B cell (primary cell): Measurements from ENCODE around the gene GPR83. TPM values are rescaled to one million over a fixed set of nuclear protein-coding genes. Genes with fewer than 3 reads are reported as not detected.

ENCODE experiments used
- ATAC-seq: fragments of 200-7000 bp; cut with Tn5 transposase; one replicate; pipeline ENCODE4 v1.10.0; 2021; ENCODE audit warnings: low read depth, mild to moderate bottlenecking, moderate number of reproducible peaks, moderate library complexity
- CTCF ChIA-PET: fragments of 350-600 bp; sonication (Branson Sonifier 250); formaldehyde crosslinking; loops from one replicate; lab custom pipeline; 2021; ENCODE audit warnings: antibody characterized with exemption, inconsistent platforms; lab: Charles Lee
- POLR2A ChIA-PET: fragments of 350-600 bp; sonication (Branson Sonifier 250); formaldehyde crosslinking; loops from one replicate; lab custom pipeline; 2021; ENCODE audit warnings: antibody characterized with exemption; lab: Charles Lee
- DNase-seq: peaks from one replicate; pipeline ENCODE4 v3.0.0; 2013
- H2AFZ ChIP-seq: 2 replicates; pipeline ENCODE4 v1.6.1; 2012; ENCODE audit warnings: mild to moderate bottlenecking, low read depth, low read length; ENCODE audit not compliant: insufficient read depth, poor library complexity, severe bottlenecking
- H3K27ac ChIP-seq, 2 donors: 1 replicate in 1 of 2; 2 replicates in 1 of 2; pipeline ENCODE4 v1.5.1; 2012 to 2013; ENCODE audit warnings: low read length in 2 of 2, mild to moderate bottlenecking in 2 of 2, moderate library complexity in 1 of 2
- H3K27me3 ChIP-seq, 4 experiments: fragments of 200-600 bp in 1 of 4; sonication (generic) in 1 of 4; replicated peaks in 1 of 4; 1 replicate in 2 of 4; 2 replicates in 2 of 4; pipeline versions ENCODE4 v1.6.1 to v1.7.0; 2013 to 2016; ENCODE audit warnings: low read length in 3 of 4, mild to moderate bottlenecking in 2 of 4, mixed read lengths in 1 of 4, moderate library complexity in 1 of 4; ENCODE audit not compliant: insufficient read depth in 4 of 4, control insufficient read depth in 3 of 4; ENCODE audit errors: control extremely low read depth in 1 of 4
- H3K36me3 ChIP-seq, 2 experiments: replicated peaks in 1 of 2; 1 replicate in 1 of 2; 2 replicates in 1 of 2; pipeline versions ENCODE4 v1.6.1 to v1.7.1; 2013; ENCODE audit warnings: low read length in 1 of 2; ENCODE audit not compliant: insufficient read depth in 2 of 2, control insufficient read depth in 1 of 2; ENCODE audit errors: control extremely low read depth in 1 of 2, extremely low read depth in 1 of 2
- H3K4me1 ChIP-seq, 2 donors: fragments of 200-600 bp in 1 of 2; sonication (generic) in 1 of 2; 1 replicate in 1 of 2; 2 replicates in 1 of 2; pipeline versions ENCODE4 v1.5.1 to v1.6.1; 2013 to 2017; ENCODE audit warnings: low read length in 2 of 2; ENCODE audit not compliant: control insufficient read depth in 2 of 2, insufficient read depth in 2 of 2
- H3K4me2 ChIP-seq: replicated peaks from 2 replicates; pipeline ENCODE3; 2012; ENCODE audit warnings: mild to moderate bottlenecking, low read depth, low read length; ENCODE audit not compliant: poor library complexity, severe bottlenecking
- H3K4me3 ChIP-seq, 5 experiments: fragments of 200-600 bp in 1 of 5; sonication (generic) in 1 of 5; 1 replicate in 3 of 5; 2 replicates in 2 of 5; pipeline versions ENCODE4 v1.5.1 to v1.7.0; 2011 to 2016; ENCODE audit warnings: low read length in 4 of 5, mild to moderate bottlenecking in 4 of 5, low read depth in 2 of 5, control low read depth in 1 of 5, moderate library complexity in 1 of 5; ENCODE audit not compliant: insufficient read depth in 1 of 5; ENCODE audit errors: control extremely low read depth in 1 of 5, extremely low read depth in 1 of 5
- H3K79me2 ChIP-seq: fragments of 200-600 bp; sonication (generic); one replicate; pipeline ENCODE4 v1.6.0; 2016; ENCODE audit warnings: low read length; ENCODE audit not compliant: control insufficient read depth, insufficient read depth
- H3K9ac ChIP-seq: fragments of 200-600 bp; sonication (generic); 2 replicates; pipeline ENCODE4 v1.6.1; 2017; ENCODE audit warnings: mild to moderate bottlenecking, low read length, moderate library complexity
- H3K9me3 ChIP-seq, 3 donors: one replicate each; pipeline versions ENCODE4 v1.6.1 to v1.7.1; 2013; ENCODE audit warnings: low read length in 2 of 3; ENCODE audit not compliant: control insufficient read depth in 2 of 3, insufficient read depth in 1 of 3; ENCODE audit errors: control extremely low read depth in 1 of 3
- H4K20me1 ChIP-seq: 2 replicates; pipeline ENCODE4 v1.6.0; 2012; ENCODE audit warnings: mild to moderate bottlenecking, low read length; ENCODE audit not compliant: insufficient read depth, control insufficient read depth, poor library complexity, severe bottlenecking
- H3K27ac Mint-ChIP-seq: one replicate; pipeline ENCODE4 v1.8.0; 2021; ENCODE audit warnings: mixed read lengths
- H3K27me3 Mint-ChIP-seq: one replicate; pipeline ENCODE4 v1.8.0; 2021; ENCODE audit warnings: mixed read lengths
- H3K4me1 Mint-ChIP-seq: one replicate; pipeline ENCODE4 v1.8.0; 2021; ENCODE audit warnings: mixed read lengths
- H3K4me3 Mint-ChIP-seq: one replicate; pipeline ENCODE4 v1.8.0; 2021; ENCODE audit warnings: mixed read lengths
- H3K9me3 Mint-ChIP-seq: one replicate; pipeline ENCODE4 v1.8.0; 2022; ENCODE audit warnings: mixed read lengths; ENCODE audit not compliant: insufficient read depth
- EZH2 ChIP-seq: IDR thresholded peaks from 2 replicates; pipeline ENCODE4 v1.6.1; 2012; ENCODE audit warnings: borderline replicate concordance, low read depth, mild to moderate bottlenecking, moderate library complexity, low read length; ENCODE audit not compliant: insufficient read depth, poor library complexity, severe bottlenecking
- WGBS: methylation state at CpG from one replicate; pipeline ENCODE4 v1.1.5; 2013; ENCODE audit warnings: missing lambda C conversion rate; ENCODE audit not compliant: insufficient coverage; 5-methylcytosine and 5-hydroxymethylcytosine counted together
- intact Hi-C: fragments of 100-400 bp; cut with micrococcal nuclease; formaldehyde crosslinking; loops from one replicate; pipeline ENCODE4 v1.10.0; 2022
- polyA plus RNA-seq: library from polyadenylated mRNA; depleted of rRNA; stranded (reverse); fragments of >200 nt; gene quantifications from 2 replicates; pipeline ENCODE4 v1.2.3, GENCODE V29; 2012
- total RNA-seq, 2 donors: library from RNA; stranded (reverse); fragments of 120-200 nt in 1 of 2; gene quantifications; 1 replicate in 1 of 2; 2 replicates in 1 of 2; pipeline versions ENCODE4 v1.2.3 to v1.2.4, GENCODE V29; 2013 to 2022
- TF ChIP-seq, protein P1 (sequence below): fragments of 200-600 bp; IDR thresholded peaks from one replicate; pipeline ENCODE4 v1.8.0; 2022; ENCODE audit warnings: antibody characterized with exemption, mild to moderate bottlenecking

Gene GPR83
- total and polyA plus RNA-seq, 2 donors (not counting 1 experiment from before 2014, with no cell fraction given): 0.28 to 0.37 TPM

DNA sequence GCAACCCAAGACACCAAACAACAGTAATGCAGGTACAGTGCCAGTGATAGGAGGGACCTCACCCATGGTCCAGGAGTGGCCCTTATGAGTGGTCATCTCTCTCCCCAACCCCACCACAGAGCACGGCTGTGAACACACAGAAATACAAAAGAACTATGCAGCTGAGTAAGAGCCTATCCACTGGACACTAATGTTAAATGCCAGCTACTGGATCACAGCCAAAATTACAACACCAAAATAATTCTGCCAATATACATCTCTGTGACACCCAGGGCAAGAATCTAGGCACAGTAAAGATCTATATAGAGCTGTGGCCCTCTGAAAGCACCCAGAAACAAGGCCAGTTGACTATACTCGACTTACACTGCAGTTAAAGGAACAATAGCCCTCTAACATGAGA, 22.8 kb upstream of the GPR83 start:
- Mint-ChIP-seq H3K4me1 (peaks cover 7% of the 10 kb centered on the region), H3K27me3 (no peaks in the 10 kb centered on the region), H3K27ac (no peak overlapping the region), H3K4me3 (no peak overlapping the region), H3K9me3 (no peaks in the 10 kb centered on the region)
- ChIA-PET CTCF (no interaction called here), POLR2A (no interaction called here)
- Histone ChIP-seq H2AFZ (no peak overlapping the region), H3K4me1 (no peaks in the 10 kb centered on the region), H4K20me1 (peaks cover 8% of the 10 kb centered on the region), H3K27me3 (no peaks in the 10 kb centered on the region), H3K9ac (no peak overlapping the region), H3K27ac (no peak overlapping the region), H3K9me3 (no peaks in the 10 kb centered on the region), H3K4me3 (no peak overlapping the region), H3K36me3 (peaks cover 15 to 56% of the 10 kb centered on the region in 2 experiments), H3K4me2 (no peak overlapping the region), H3K79me2 (no peaks in the 10 kb centered on the region)
- no peak for TF ChIP-seq EZH2
- TF ChIP-seq, protein P1, sequence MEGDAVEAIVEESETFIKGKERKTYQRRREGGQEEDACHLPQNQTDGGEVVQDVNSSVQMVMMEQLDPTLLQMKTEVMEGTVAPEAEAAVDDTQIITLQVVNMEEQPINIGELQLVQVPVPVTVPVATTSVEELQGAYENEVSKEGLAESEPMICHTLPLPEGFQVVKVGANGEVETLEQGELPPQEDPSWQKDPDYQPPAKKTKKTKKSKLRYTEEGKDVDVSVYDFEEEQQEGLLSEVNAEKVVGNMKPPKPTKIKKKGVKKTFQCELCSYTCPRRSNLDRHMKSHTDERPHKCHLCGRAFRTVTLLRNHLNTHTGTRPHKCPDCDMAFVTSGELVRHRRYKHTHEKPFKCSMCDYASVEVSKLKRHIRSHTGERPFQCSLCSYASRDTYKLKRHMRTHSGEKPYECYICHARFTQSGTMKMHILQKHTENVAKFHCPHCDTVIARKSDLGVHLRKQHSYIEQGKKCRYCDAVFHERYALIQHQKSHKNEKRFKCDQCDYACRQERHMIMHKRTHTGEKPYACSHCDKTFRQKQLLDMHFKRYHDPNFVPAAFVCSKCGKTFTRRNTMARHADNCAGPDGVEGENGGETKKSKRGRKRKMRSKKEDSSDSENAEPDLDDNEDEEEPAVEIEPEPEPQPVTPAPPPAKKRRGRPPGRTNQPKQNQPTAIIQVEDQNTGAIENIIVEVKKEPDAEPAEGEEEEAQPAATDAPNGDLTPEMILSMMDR: no peak
- 100% methylated on average over 2 of the region's 2 CpGs for WGBS
- DNase-seq: no peak
- intact Hi-C loops: no loop called here
- ATAC-seq: no peak

DNA sequence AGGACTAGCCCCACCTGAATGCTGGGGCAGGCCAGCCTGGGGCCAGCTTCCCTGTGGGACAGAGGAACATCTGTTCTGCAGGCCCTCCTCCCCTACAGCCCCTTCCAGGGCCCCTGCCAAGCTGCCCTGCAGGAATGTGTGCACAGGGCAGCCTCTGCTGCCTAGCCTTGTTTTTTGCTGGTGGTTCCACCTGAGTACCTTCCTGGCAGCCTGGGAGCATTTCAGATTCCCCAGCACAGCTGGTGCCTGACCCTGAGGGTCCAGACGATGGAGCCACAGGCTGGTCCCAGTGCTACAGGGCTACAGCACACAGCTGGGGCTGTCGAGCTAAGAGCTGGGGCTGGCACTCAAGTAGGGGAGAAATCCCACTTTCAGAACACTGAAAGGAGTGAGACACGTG, 22.3 kb upstream of the GPR83 start:
- ChIA-PET POLR2A (no interaction called here), CTCF (no interaction called here)
- Histone ChIP-seq H3K79me2 (no peaks in the 10 kb centered on the region), H3K9me3 (no peaks in the 10 kb centered on the region), H3K9ac (no peak overlapping the region), H4K20me1 (peaks cover 8% of the 10 kb centered on the region), H2AFZ (no peak overlapping the region), H3K4me2 (no peak overlapping the region), H3K4me3 (no peak overlapping the region), H3K27ac (no peak overlapping the region), H3K4me1 (no peaks in the 10 kb centered on the region), H3K36me3 (peaks cover 13 to 51% of the 10 kb centered on the region in 2 experiments), H3K27me3 (no peaks in the 10 kb centered on the region)
- Mint-ChIP-seq H3K27ac (no peak overlapping the region), H3K4me3 (no peak overlapping the region), H3K27me3 (no peaks in the 10 kb centered on the region), H3K9me3 (no peaks in the 10 kb centered on the region), H3K4me1 (peaks cover 7% of the 10 kb centered on the region)
- intact Hi-C loops: no loop called here
- 96% methylated on average over 3 of the region's 3 CpGs for WGBS
- ATAC-seq (no peak), DNase-seq (no peak)
- TF ChIP-seq, protein P1: no peak
- TF ChIP-seq EZH2: no peak
